Mesenchymal stem cell (in vitro differentiated cells and primary cell): Measurements from ENCODE around the gene LBH.
A peak's percentile ranks its signal among the peaks of the same experiment; 100 is the strongest.

Source experiments
- DNase-seq: peaks from one replicate; pipeline ENCODE4 v3.0.0-alpha.2; 2013
- H2AFZ ChIP-seq: one replicate; pipeline ENCODE4 v1.6.1; 2013; ENCODE audit warnings: low read depth, mild to moderate bottlenecking, control low read depth, inconsistent platforms, low read length, moderate library complexity
- H2AK5ac ChIP-seq: 2 replicates; pipeline ENCODE4 v1.6.1; 2013; ENCODE audit warnings: low read length, moderate library complexity, mild to moderate bottlenecking, inconsistent platforms; ENCODE audit not compliant: severe bottlenecking
- H2BK120ac ChIP-seq: one replicate; pipeline ENCODE4 v1.6.1; 2013; ENCODE audit warnings: low read depth, mild to moderate bottlenecking, inconsistent platforms, low read length, moderate library complexity
- H2BK12ac ChIP-seq, 2 experiments: one replicate each; pipeline ENCODE4 v1.6.1; 2013; ENCODE audit warnings: inconsistent platforms in 2 of 2, low read length in 2 of 2, mild to moderate bottlenecking in 2 of 2, moderate library complexity in 2 of 2, control low read depth in 1 of 2
- H2BK15ac ChIP-seq: one replicate; pipeline ENCODE4 v1.6.1; 2013; ENCODE audit warnings: mild to moderate bottlenecking, low read depth, inconsistent platforms; ENCODE audit not compliant: poor library complexity, severe bottlenecking
- H2BK5ac ChIP-seq: 2 replicates; pipeline ENCODE4 v1.6.1; 2013; ENCODE audit warnings: low read depth, mild to moderate bottlenecking, low read length, control low read depth, inconsistent platforms; ENCODE audit not compliant: poor library complexity, severe bottlenecking
- H3K14ac ChIP-seq, 2 experiments: one replicate each; pipeline ENCODE4 v1.6.1; 2013; ENCODE audit warnings: inconsistent platforms in 2 of 2, low read length in 2 of 2, control low read depth in 1 of 2, mild to moderate bottlenecking in 1 of 2, moderate library complexity in 1 of 2
- H3K18ac ChIP-seq, 2 experiments: one replicate each; pipeline ENCODE4 v1.6.1; 2013; ENCODE audit warnings: inconsistent platforms in 2 of 2, low read length in 2 of 2, control low read depth in 1 of 2, low read depth in 1 of 2, mild to moderate bottlenecking in 1 of 2
- H3K23ac ChIP-seq, 2 experiments: one replicate each; pipeline ENCODE4 v1.6.1; 2013; ENCODE audit warnings: inconsistent platforms in 2 of 2, low read length in 2 of 2, mild to moderate bottlenecking in 2 of 2, moderate library complexity in 2 of 2, control low read depth in 1 of 2
- H3K27ac ChIP-seq: 2 replicates; pipeline ENCODE4 v1.5.1; 2013; ENCODE audit warnings: mild to moderate bottlenecking, moderate library complexity, low read length, control low read depth, inconsistent platforms; ENCODE audit not compliant: poor library complexity, severe bottlenecking
- H3K27me3 ChIP-seq, 2 experiments: 2 replicates each; pipeline versions ENCODE4 v1.6.1 to v1.7.0; 2013; ENCODE audit warnings: low read length in 2 of 2, mild to moderate bottlenecking in 2 of 2, moderate library complexity in 2 of 2, control low read depth in 1 of 2, inconsistent platforms in 1 of 2; ENCODE audit not compliant: control insufficient read depth in 1 of 2, insufficient read depth in 1 of 2
- H3K36me3 ChIP-seq, 2 experiments: 2 replicates each; pipeline versions ENCODE4 v1.6.1 to v1.7.0; 2013; ENCODE audit warnings: low read length in 2 of 2, control low read depth in 1 of 2, inconsistent platforms in 1 of 2, low read depth in 1 of 2, mild to moderate bottlenecking in 1 of 2; ENCODE audit not compliant: insufficient read depth in 2 of 2, control insufficient read depth in 1 of 2
- H3K4ac ChIP-seq, 2 experiments: one replicate each; pipeline ENCODE4 v1.6.1; 2013; ENCODE audit warnings: inconsistent platforms in 2 of 2, low read length in 2 of 2, mild to moderate bottlenecking in 2 of 2, moderate library complexity in 2 of 2, control low read depth in 1 of 2, low read depth in 1 of 2
- H3K4me1 ChIP-seq: 2 replicates; pipeline ENCODE4 v1.6.1; 2013; ENCODE audit warnings: low read depth, low read length, control low read depth; ENCODE audit not compliant: control insufficient read depth, insufficient read depth
- H3K4me2 ChIP-seq: 2 replicates; pipeline ENCODE4 v1.6.1; 2013; ENCODE audit warnings: low read length, mild to moderate bottlenecking, inconsistent platforms; ENCODE audit not compliant: poor library complexity, severe bottlenecking
- H3K4me3 ChIP-seq, 2 experiments: 2 replicates each; pipeline versions ENCODE4 v1.5.1 to v1.7.0; 2013; ENCODE audit warnings: low read length in 2 of 2, mild to moderate bottlenecking in 2 of 2, control low read depth in 1 of 2, low read depth in 1 of 2; ENCODE audit not compliant: insufficient read depth in 1 of 2
- H3K79me1 ChIP-seq: replicated peaks from 2 replicates; pipeline ENCODE4 v1.6.1; 2013; ENCODE audit warnings: mild to moderate bottlenecking, control low read depth, low read length, inconsistent platforms; ENCODE audit not compliant: poor library complexity, severe bottlenecking
- H3K9ac ChIP-seq: 2 replicates; pipeline ENCODE4 v1.7.0; 2013; ENCODE audit warnings: mild to moderate bottlenecking, low read length, moderate library complexity
- H3K9me3 ChIP-seq: 2 replicates; pipeline ENCODE4 v1.7.0; 2013; ENCODE audit warnings: mild to moderate bottlenecking, low read length; ENCODE audit not compliant: control insufficient read depth
- H4K8ac ChIP-seq: one replicate; pipeline ENCODE4 v1.6.1; 2013; ENCODE audit warnings: inconsistent platforms, mild to moderate bottlenecking, low read length, moderate library complexity
- H4K91ac ChIP-seq: one replicate; pipeline ENCODE4 v1.6.1; 2013; ENCODE audit warnings: mild to moderate bottlenecking, low read length, inconsistent platforms
- WGBS: methylation state at CpG from one replicate; pipeline ENCODE4 v1.1.7; 2013; ENCODE audit warnings: mixed read lengths; 5-methylcytosine and 5-hydroxymethylcytosine counted together

Gene LBH

DNA sequence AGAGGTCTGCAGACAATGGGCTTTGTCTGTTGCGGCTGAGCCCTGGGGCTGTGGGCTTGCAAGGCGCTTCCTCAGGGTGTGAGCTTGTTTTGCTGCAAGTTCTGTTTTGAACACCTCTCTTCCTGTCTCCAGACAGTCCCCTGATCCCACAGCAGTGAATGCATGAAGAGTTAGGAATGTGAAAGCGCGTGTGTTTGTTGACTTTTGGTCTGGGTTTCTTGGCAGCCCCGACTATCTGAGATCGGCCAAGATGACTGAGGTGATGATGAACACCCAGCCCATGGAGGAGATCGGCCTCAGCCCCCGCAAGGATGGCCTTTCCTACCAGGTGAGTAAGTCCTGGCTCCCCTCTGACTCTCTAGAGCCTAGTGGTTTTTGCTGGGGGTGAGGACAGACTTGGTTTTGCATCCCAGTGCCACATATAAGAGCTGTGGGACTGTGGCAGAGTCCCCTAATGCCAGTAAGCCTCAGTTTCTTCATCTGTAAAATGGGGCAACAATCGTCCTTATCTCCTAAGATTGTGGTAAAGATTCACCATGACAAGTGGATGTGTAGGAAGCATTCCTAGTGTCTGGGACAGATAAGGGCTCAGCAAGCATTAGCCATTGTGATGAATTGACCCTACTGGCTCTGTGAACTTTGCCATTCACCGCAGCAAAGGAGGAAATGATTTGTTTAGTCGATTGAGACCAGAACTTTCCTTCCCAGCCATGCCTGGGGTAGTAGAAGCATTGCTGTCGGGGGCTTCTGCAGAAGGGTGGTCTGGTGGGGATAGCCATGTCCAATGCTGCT lies 3.0 kb downstream of the LBH start:
- H3K4ac ChIP-seq = peak overlapping the region in 1 of 2 experiments; percentile 18
- no peak overlapping the region for H2BK15ac ChIP-seq
- H3K18ac ChIP-seq = no peak overlapping the region
- H2BK5ac ChIP-seq = no peak overlapping the region
- H2AK5ac ChIP-seq = peak overlapping the region; percentile 53
- peaks cover 8% of the 10 kb centered on the region for H3K9me3 ChIP-seq
- H3K79me1 ChIP-seq = no peaks in the 10 kb centered on the region
- H4K8ac ChIP-seq = no peak overlapping the region
- WGBS = 55% methylated on average over 11 of the region's 12 CpGs
- peak overlapping the region in 1 of 2 experiments; percentile 43 for H3K23ac ChIP-seq
- H3K4me2 ChIP-seq = peak overlapping the region; percentile 50
- no peak overlapping the region for H3K14ac ChIP-seq
- H3K27me3 ChIP-seq = peaks cover 6 to 37% of the 10 kb centered on the region in 2 experiments
- peak overlapping the region; percentile 58 for H3K27ac ChIP-seq
- peak; percentile 76 for DNase-seq
- peaks cover 28% of the 10 kb centered on the region for H3K4me1 ChIP-seq
- H4K91ac ChIP-seq = no peak overlapping the region
- no peak overlapping the region for H2AFZ ChIP-seq
- no peak overlapping the region for H3K9ac ChIP-seq
- peak overlapping the region; percentile 31 to 43 for H2BK12ac ChIP-seq
- H3K36me3 ChIP-seq = peaks cover 15 to 20% of the 10 kb centered on the region in 2 experiments
- H2BK120ac ChIP-seq = no peak overlapping the region
- no peak overlapping the region for H3K4me3 ChIP-seq

DNA sequence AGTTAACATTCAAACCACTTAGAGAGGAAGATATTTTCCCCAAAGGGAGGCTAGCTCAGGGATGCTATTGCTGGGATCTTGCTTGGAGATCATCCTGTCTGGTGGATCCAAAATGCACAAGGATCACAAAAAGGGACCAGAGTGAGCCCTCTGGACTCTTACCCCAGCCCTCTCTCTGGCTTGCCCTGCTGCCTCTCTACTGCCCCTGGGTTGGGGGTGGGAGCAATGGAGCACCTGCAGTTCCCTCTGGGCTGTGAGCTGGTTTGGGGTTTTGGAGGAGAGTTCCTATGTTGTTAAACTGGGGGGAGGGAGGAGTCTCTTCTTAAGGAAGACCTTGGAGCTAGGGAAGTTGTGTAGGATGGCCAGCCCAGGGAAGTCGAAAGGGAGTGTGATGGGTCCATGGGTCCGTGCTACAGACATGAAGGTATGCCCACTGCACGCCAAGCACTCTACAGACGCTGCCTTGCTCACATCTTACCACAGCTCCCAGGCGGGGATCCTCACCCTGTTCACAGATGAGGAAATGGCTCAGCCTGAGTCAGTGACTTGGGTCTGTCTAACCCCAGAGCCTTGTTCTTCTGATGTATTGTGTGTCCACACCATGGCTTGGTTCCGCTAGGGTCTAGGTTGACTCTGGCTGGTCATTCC lies 3.8 kb downstream of the LBH start:
- H2BK5ac ChIP-seq = no peak overlapping the region
- peaks cover 15 to 20% of the 10 kb centered on the region in 2 experiments for H3K36me3 ChIP-seq
- no peak overlapping the region for H4K91ac ChIP-seq
- 95% methylated on average over 5 of the region's 6 CpGs for WGBS
- peak overlapping the region; percentile 28 for H2BK15ac ChIP-seq
- no peak overlapping the region for H3K9ac ChIP-seq
- no peak overlapping the region for H3K27ac ChIP-seq
- no peak overlapping the region for H3K4me2 ChIP-seq
- no peak overlapping the region for H3K4me3 ChIP-seq
- no peak overlapping the region for H3K4ac ChIP-seq
- no peak overlapping the region for H3K18ac ChIP-seq
- no peak overlapping the region for H2AFZ ChIP-seq
- peak overlapping the region; percentile 57 for H2AK5ac ChIP-seq
- H2BK120ac ChIP-seq = no peak overlapping the region
- no peak overlapping the region for H3K14ac ChIP-seq
- H4K8ac ChIP-seq = no peak overlapping the region
- H3K4me1 ChIP-seq = peaks cover 27% of the 10 kb centered on the region
- H3K79me1 ChIP-seq = no peaks in the 10 kb centered on the region
- peak overlapping the region; percentile 2 to 47 for H2BK12ac ChIP-seq
- peaks cover 6 to 33% of the 10 kb centered on the region in 2 experiments for H3K27me3 ChIP-seq
- no peak for DNase-seq
- peaks cover 8% of the 10 kb centered on the region for H3K9me3 ChIP-seq
- no peak overlapping the region for H3K23ac ChIP-seq

GRCh38 chr2:30235859-30236535 lies 4.7 kb downstream of the LBH start:
- H3K27me3 ChIP-seq = peaks cover 6 to 33% of the 10 kb centered on the region in 2 experiments
- no peaks in the 10 kb centered on the region for H3K79me1 ChIP-seq
- H3K4me3 ChIP-seq = no peak overlapping the region
- no peak overlapping the region for H3K14ac ChIP-seq
- H2BK15ac ChIP-seq = no peak overlapping the region
- no peak overlapping the region for H3K23ac ChIP-seq
- H3K4me2 ChIP-seq = no peak overlapping the region
- no peak overlapping the region for H2AK5ac ChIP-seq
- peaks cover 8% of the 10 kb centered on the region for H3K9me3 ChIP-seq
- WGBS = 92% methylated on average over 3 of the region's 4 CpGs
- no peak overlapping the region for H3K9ac ChIP-seq
- H2BK120ac ChIP-seq = no peak overlapping the region
- H3K18ac ChIP-seq = no peak overlapping the region
- no peak overlapping the region for H2BK12ac ChIP-seq
- DNase-seq = no peak
- H3K4me1 ChIP-seq = peaks cover 20% of the 10 kb centered on the region
- no peak overlapping the region for H2BK5ac ChIP-seq
- H3K36me3 ChIP-seq = peaks cover 15 to 20% of the 10 kb centered on the region in 2 experiments
- no peak overlapping the region for H3K27ac ChIP-seq
- H2AFZ ChIP-seq = no peak overlapping the region
- no peak overlapping the region for H3K4ac ChIP-seq
- no peak overlapping the region for H4K8ac ChIP-seq
- no peak overlapping the region for H4K91ac ChIP-seq
